NCI-H510A (cell line): ENCODE data around the gene GASK1A.
"Not testable (repeated sequence)": the region's sequence is repeated elsewhere in the genome, so short reads cannot be mapped to it uniquely, and the experiment has no call there.

Experiments used
- DNase-seq: peaks from one replicate; lab custom pipeline; 2025; lab: John Stamatoyannopoulos, UW

GASK1A gene

DNA sequence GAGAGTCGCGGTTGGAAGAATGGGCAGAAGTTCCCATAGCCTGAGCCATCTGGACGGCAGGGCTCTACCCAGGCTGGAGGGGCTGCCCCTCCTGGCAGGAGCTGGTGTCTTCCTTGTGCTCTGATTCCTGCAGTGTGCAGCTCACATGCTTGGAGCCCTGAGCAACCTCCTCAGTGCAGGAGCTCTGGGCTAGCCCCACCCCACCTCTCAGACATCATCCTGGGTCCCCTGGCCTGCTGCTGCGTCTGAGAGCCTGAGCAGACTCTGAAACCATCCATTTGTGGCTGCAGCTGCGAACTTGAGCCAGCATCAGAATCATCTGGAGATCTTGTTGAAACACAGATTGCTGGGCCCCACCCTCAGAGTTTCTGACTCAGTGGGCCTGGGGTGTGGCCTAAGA, 84.0 kb downstream of the GASK1A start:
- no peak for DNase-seq

GRCh38 chr3:43070670-43071069, 91.6 kb downstream of the GASK1A start:
- not testable (repeated sequence) for DNase-seq

DNA sequence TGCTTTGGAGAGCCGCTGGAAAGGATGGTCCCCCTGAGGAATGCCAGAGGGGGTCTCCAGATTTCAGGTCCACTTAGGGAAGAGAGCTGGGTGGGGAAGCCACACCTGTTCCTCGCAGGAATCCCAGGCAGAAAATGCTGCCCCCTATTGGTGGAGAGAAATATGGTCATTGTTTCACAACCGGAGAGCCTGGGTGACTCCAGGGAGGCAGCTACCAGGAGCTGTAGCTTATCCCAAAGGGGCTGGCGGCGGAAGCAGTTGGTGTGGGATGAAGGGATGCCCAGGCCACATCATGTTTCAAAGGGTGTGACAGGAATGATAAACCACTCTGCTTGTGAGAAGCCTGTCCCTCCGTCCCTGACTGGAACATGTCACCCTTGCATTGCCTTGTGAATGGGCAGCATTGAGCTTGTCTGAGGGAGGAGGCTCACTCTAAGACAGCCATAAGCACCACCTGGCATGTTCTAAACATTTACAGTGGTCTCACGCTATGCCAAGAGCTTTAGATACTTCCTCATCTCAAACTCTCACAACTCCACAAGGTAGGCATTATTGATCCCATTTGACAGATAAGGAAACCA, 92.3 kb downstream of the GASK1A start:
- no peak for DNase-seq

- no peak for DNase-seq
These were observed 93.2 kb downstream of the GASK1A start for GRCh38 chr3:43072361-43072760.

GRCh38 chr3:43073116-43073835, 94.2 kb downstream of the GASK1A start:
- DNase-seq, result no peak

DNA sequence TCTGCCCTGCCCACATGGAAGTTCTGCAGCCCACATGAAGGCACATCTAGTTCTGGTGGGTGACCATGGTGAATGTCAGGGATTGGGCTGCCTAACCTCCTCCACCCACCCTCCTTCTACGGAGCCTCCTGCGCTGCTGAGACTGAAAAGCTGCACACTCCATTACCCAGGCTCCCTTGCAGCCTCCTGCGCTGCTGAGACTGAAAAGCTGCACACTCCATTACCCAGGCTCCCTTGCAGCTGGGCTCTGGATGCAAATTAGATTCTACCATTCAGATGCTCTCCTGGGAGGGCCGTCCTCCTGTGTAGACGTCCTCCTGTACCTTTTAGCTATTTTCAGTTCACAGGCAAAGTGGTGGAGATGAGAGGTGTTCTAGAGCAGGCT, 94.7 kb downstream of the GASK1A start:
- DNase-seq, result no peak

DNA sequence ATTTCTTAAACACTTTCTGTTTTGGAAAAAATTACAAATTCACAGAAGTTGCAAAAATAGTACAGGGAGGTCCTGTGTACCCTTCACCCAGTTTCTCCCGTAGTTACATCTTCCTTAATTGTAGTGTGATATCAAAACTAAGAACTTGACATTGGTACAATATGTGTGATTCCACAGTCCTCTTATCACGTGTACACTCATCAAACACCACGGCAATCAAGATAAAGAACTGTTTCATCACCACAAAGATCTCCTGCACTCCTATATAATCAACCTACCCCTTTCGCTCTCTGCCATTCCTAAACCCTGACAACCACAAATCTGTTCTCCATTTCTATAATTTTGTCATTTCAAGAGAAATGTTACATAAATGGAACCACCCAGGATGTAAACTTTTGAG, 95.4 kb downstream of the GASK1A start:
- DNase-seq, result no peak

DNA sequence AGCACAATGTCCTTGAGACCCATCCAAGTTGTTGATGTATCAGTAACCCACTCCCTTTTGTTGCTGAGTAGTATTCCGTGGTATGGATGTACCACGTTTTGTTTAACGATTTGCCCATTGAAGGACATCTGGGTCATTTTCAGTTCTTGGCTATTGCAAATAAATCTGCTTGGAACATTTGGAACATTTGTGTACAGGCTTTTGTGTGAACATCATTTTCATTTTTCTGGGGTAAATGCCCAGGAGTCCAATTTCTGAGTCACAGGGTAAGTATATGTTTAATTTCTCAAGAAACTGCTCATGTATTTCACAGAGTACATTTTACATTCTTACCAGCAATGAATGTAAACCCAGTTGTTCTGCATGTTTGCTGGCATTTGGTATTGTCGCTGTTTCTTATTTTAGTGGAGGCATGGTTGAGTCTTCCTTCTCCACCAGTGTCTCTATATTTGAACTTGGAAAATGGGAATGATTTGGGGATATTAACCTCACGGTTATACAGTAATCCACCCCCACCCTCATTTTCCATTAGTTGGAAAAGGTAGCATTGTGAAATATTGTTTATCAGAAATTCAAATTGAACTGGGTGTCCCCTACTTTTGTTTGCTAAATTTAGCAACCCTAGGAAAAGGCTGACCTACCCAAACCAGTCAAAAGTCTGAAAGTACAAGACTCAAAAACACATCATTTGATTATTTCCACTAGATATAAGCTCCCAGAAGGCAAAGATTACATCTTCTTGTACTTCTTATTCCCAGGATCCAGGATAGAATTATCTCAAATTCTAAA, 96.0 kb downstream of the GASK1A start:
- DNase-seq, result no peak

DNA sequence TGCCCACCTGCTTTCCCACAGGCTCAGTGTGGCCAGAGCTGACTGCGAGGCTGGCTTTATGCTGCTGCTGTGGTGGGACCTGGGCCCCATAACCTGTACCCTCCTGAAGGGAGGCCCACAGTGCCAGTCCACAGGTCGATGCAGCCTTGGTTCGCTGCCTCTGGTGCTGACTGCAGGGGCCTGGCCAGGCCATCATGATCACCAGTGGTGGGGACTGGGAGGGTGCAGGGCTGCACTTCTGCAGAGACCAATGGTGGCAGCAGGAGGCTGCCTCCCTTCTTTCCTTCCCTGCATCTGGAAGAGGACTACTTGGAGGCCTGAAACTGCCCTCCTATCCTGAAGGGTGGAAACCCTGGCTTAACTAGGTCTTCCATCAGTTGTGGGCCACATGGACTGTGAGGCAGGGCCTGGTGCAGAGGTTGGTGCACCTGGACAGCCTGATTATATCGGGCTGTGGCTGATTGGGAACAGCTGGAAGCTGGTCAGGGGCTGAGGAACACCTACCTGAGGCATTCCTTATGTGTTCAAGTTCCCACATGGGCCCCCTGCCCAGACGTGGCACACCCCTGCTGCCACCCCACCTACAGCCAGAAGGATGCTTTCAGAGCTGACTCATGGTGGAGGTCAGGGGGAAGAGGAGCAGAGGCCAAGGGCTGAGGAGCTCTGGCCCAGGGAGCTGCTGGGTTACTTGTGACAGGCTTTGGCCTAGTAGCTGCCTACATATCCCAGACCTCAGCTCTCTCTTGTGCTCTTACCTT, 97.0 kb downstream of the GASK1A start:
- no peak for DNase-seq

DNA sequence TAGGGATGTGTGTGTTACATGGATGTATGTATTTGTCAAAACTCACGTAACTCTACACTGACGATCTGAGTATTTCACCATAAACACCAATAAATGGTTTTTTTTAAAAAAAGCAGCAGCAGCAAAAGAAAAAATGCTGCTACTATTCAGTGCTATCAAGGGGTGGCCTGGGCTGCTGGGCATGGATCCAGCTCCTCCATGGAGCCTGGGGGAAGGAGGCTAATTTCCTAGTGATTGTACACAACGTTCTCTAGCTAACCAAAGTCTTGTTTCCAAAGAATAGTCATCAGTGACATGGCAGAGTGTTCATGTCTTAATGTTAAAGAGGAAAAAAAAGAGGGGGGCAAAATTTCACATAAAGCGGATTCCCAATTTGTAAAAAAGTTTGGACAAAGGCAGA, 97.7 kb downstream of the GASK1A start:
- DNase-seq, result no peak

- no peak for DNase-seq
These were observed 98.2 kb downstream of the GASK1A start for GRCh38 chr3:43077261-43077660.

DNA sequence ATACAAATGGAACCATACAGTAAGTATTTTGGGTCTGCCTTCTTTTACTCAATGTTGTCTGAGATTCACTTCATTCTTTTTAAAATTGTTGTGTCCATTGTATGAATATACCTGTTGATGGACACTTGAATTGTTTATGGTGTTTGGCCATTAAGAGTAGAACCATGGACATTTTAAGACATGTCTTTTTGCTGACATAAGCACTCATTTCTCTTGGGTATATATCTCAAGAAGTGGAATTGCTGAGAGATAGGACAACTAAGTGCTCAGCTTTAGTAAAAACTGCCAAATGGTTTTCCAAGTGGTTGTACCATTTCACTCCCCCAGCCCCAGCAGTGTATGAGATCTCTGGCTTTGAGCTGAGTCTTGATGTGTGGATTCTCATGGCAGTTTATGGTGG, 98.6 kb downstream of the GASK1A start:
- DNase-seq, result no peak

GRCh38 chr3:43079536-43080332, 100.6 kb downstream of the GASK1A start:
- no peak for DNase-seq

GRCh38 chr3:43080726-43081568, 101.8 kb downstream of the GASK1A start:
- DNase-seq, result no peak

DNA sequence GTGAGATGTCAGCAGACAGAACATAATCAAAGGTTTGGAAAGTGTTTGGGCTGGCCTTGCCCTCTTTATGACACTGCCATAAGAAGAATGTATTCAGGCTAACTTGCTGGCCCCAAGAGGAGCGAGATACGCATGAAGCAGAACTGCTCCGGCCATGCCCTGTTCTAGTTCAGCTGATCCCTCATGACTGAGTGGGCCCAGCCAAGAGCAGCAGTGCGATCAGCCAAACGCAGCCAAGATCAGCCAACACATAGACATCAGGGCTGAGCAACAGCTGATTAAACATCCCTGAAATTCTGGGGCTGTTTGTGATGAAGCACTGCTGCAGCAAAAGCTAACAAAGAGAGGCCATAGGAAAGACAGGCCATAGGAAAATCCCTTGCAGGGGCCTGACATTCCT, 102.7 kb downstream of the GASK1A start:
- DNase-seq, result no peak

DNA sequence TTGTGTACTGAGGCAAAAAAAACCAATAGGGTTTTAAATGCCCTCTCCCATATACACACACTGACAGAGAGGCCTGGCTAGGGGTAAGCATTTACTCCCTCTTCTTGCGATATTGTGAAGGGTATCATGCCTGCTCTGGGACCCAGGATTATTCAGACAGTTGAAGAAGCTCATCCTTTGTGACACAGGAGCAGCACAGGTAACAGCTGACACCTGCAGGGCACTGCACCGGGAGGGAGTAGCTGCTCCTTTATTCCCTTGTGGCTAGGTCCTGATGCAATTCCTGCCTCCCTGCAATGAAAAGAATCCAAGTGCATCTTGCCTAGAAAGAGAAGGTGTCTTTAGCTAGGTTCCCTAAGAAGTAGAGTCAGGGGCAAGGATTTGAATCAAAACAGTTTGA, 103.3 kb downstream of the GASK1A start:
- DNase-seq, result no peak

DNA sequence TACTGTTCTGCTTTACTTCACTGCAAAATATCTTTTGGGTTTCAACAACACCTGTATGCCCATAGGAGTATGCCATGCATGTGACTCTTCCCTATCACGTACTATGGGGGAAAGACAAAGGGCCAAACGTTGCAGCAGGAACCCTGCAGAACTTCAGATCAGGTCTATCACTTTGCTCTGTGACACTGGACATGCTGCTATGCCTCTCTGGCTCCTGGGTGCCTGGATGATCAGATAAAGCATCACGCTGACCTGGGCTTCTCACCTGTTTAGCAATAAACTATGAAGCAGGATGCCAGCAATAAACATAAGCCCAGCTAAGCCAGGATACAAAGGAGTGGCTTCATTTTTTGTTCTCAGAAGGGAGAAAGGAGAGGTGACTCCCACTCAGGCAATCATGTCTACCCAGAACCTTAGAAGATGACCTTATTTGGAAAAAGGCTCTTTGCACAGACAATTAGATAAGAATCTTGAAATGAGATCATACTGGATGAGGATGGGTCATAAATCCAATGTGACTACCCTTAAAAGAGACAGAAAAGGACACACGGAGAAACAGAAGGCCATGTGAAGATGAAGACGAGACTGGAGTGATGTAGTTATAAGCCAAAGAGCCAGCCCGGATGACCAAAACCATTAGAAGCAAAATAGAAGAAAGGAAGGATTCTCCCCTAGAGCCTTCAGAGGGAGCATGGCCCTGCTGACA, 107.5 kb downstream of the GASK1A start:
- DNase-seq, result no peak

GRCh38 chr3:43087249-43087776, 108.2 kb downstream of the GASK1A start:
- DNase-seq, result no peak

DNA sequence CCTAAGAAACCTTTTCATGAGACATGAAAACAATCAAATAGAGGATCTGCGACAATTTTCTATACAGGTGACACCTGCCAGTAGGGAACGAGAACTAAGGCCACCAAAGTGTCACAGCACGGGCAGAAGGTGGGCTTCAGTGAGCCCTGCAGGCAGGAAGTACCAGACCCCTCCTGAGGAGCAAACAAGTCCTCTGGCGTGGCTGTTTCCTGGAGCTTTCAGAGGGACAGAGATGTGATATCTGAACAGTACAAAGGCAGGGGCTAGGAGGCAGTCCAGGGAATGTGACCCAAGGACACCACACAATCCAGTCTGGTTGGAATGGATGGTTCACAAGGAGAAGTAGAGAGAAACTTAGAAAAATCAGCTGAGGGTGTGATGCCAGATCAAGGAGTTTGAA, 110.0 kb downstream of the GASK1A start:
- DNase-seq, result no peak

DNA sequence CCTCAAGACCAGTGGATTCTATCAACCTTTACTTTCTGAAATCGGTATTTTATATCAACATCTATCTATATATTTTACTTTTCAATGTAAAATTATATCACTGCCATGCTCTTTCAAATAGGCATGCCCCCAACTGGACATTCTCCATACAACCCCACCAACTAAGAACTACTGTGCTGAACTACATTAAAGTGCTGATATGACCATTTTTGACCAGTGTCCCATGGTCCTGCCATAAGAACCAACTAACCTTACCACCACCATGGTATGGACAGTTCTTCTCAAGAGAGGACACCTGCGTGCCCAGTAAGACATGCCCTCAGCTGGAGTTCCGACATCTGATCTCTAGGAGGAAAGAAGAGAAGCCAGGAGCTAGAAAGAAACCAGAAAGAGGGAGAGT, 111.1 kb downstream of the GASK1A start:
- DNase-seq, result no peak
